ENCODE results near the gene TUBGCP3. TPM values are rescaled to one million over a fixed set of nuclear protein-coding genes. Genes with fewer than 3 reads are reported as not detected.

TUBGCP3 gene
- polyA plus RNA-seq, 1 donor from 2014 or later: 20.3 TPM

DNA sequence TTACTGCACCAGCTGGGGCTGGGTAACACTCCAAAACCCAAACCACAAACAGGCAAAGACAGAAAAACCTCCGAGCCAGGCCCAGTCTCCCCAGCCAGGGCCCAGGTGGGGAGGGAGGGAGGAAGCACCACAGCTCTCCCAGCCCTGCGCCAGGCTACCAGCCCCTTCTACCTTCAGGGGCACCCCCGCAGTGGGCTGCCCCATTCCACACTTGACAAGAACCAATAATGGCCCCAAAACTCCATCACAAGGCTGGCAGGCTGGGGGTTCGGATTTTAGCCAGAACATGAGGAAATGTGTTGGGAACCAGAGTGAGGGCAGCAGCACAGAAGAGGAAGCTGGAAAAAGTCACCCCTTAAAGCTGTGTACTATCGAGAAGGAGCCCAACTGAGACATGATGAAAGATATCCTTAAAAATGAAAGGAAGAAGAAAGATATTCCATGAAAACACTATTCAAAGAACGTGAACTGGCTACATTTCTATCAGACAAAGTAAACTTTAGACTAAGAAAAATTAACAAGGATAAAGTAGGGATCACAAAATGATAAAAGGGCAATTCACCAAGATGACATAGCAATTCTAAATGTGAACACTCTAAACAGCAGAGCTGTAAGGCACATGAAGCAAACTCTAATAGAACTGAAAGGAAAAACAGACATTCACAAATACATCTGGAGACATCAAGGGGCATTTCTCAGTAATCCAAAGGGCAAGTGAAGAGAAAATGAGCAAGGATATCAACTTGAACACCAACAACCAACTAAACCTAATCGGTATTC, 12.9 kb downstream of the TUBGCP3 start:
- TF ChIP-seq EZH2 (IDR thresholded peaks at IDR 0.05; ENCODE audit: borderline replicate concordance, insufficient read depth, low read length, poor library complexity, severe bottlenecking) (no peak), EP300 (conservative IDR thresholded peaks at IDR 0.05; ENCODE audit: poor library complexity, severe bottlenecking) (no peak), TAF1 (IDR thresholded peaks at IDR 0.05; ENCODE audit: low read depth) (no peak), REST (IDR thresholded peaks at IDR 0.05; ENCODE audit: borderline replicate concordance) (no peak), RAD21 (conservative IDR thresholded peaks at IDR 0.05) (no peak), MXI1 (conservative IDR thresholded peaks at IDR 0.05; ENCODE audit: poor library complexity, severe bottlenecking) (no peak), POLR2AphosphoS5 (IDR thresholded peaks at IDR 0.05) (no peak), SMC3 (conservative IDR thresholded peaks at IDR 0.05; ENCODE audit: poor library complexity) (no peak), CTCF (IDR thresholded peaks at IDR 0.05; ENCODE audit: poor library complexity, severe bottlenecking) (no peak)
- no peak overlapping the region for H3K27ac ChIP-seq (ENCODE audit: low read length)
- H3K9ac ChIP-seq (ENCODE audit: low read length): no peak overlapping the region
- H3K79me2 ChIP-seq (replicated peaks; ENCODE audit: insufficient read depth, low read length): peaks cover 53% of the 10 kb centered on the region
- no peak overlapping the region for H3K4me3 ChIP-seq (ENCODE audit: low read length)
- no peaks in the 10 kb centered on the region for H3K27me3 ChIP-seq (ENCODE audit: insufficient read depth, low read depth, low read length)
- no peak overlapping the region for H2AFZ ChIP-seq (ENCODE audit: low read depth, low read length)
- H3K9me2 ChIP-seq (ENCODE audit: insufficient read depth, low read length): no peaks in the 10 kb centered on the region
- H3K9me3 ChIP-seq (ENCODE audit: low read length): no peaks in the 10 kb centered on the region
- H4K20me1 ChIP-seq (ENCODE audit: insufficient read depth): no peaks in the 10 kb centered on the region
- no peak overlapping the region for H3K4me2 ChIP-seq (ENCODE audit: low read length)
- H3K36me3 ChIP-seq (ENCODE audit: insufficient read depth, low read length): no peaks in the 10 kb centered on the region
- no peaks in the 10 kb centered on the region for H3F3A ChIP-seq (ENCODE audit: insufficient read depth, low read length, poor library complexity, severe bottlenecking)

DNA sequence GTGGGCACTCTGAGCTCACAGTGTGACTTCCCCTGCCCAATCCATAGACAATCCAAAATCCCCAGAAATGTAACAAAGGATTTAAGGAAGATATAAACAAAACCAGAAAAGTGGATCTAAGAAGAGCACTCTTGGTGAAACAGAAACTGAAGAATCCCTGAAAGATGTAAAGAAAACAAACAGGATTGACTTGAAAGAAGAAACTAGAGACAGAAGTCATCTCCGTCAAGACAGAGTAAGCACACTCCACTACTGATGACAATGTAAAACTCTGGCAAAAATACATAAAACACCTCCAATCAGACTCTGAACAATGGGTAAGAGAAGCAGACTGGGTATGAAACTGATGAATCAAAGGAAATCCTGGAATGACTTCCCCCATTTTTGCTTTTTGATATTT, 13.5 kb downstream of the TUBGCP3 start:
- H3K9ac ChIP-seq (ENCODE audit: low read length): no peak overlapping the region
- H3F3A ChIP-seq (ENCODE audit: insufficient read depth, low read length, poor library complexity, severe bottlenecking): no peaks in the 10 kb centered on the region
- H2AFZ ChIP-seq (ENCODE audit: low read depth, low read length): no peak overlapping the region
- TF ChIP-seq CTCF (IDR thresholded peaks at IDR 0.05; ENCODE audit: poor library complexity, severe bottlenecking): no peak
- no peaks in the 10 kb centered on the region for H3K9me2 ChIP-seq (ENCODE audit: insufficient read depth, low read length)
- no peaks in the 10 kb centered on the region for H3K27me3 ChIP-seq (ENCODE audit: insufficient read depth, low read depth, low read length)
- no peaks in the 10 kb centered on the region for H3K9me3 ChIP-seq (ENCODE audit: low read length)
- H3K79me2 ChIP-seq (replicated peaks; ENCODE audit: insufficient read depth, low read length): peaks cover 48% of the 10 kb centered on the region
- H3K4me3 ChIP-seq (ENCODE audit: low read length): no peak overlapping the region
- H3K27ac ChIP-seq (ENCODE audit: low read length): no peak overlapping the region
- H3K4me2 ChIP-seq (ENCODE audit: low read length): no peak overlapping the region
- H4K20me1 ChIP-seq (ENCODE audit: insufficient read depth): no peaks in the 10 kb centered on the region
- no peaks in the 10 kb centered on the region for H3K36me3 ChIP-seq (ENCODE audit: insufficient read depth, low read length)
